Endometrium (tissue), 2 donors: ENCODE measurements around the gene CFTR.

Experiments
- FAIRE-seq: peaks from 2 replicates; lab custom pipeline; 2012; peaks lifted over from hg19 to GRCh38; lab: Jason Lieb, UNC
- donor health status: control.
- donor health status: control.

Gene CFTR

GRCh38 chr7:117590191-117590590 is 110.4 kb downstream of the CFTR start:
- FAIRE-seq = no peak

- FAIRE-seq = no peak
Observed at GRCh38 chr7:117592011-117592635, 112.3 kb downstream of the CFTR start.

GRCh38 chr7:117596134-117596533 is 116.3 kb downstream of the CFTR start:
- FAIRE-seq = no peak

DNA sequence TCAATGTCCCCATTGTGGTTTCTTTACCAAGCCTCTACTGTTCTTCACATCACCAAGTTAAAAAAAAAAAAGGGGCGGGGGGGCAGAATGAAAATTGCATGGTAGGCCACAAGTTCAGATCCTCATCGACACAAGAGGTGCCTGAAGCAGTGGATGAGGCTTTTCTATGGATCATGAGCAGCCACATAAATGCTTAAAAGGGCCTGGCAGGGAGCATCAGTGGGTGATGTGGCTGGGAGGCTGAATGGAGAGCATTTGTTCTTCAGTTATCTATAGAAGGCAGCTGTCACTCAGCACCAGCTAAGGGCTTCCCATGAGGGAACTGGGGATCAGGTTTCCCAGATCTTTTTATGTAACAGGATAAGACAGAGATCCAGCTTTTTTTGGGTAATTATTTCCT is 117.9 kb downstream of the CFTR start:
- FAIRE-seq = no peak

- no peak for FAIRE-seq
Observed at GRCh38 chr7:117600911-117601310, 121.1 kb downstream of the CFTR start.

- no peak for FAIRE-seq
Observed at GRCh38 chr7:117603627-117604026, 123.8 kb downstream of the CFTR start.

- no peak for FAIRE-seq
Observed at GRCh38 chr7:117605712-117606111, 125.9 kb downstream of the CFTR start.

DNA sequence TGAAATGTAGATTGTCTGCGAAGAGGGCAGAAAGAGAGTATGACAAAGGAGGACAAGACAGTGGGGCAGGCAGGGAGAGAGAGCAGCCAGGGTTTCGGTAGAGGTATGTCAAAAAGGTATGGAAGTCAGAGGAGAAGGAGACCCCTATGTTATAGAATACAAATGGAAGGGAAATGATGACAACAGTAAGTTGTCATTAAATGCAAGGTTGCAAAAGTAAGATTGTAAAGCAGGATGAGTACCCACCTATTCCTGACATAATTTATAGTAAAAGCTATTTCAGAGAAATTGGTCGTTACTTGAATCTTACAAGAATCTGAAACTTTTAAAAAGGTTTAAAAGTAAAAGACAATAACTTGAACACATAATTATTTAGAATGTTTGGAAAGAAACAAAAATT is 126.3 kb downstream of the CFTR start:
- no peak for FAIRE-seq

GRCh38 chr7:117610396-117610795 is 130.6 kb downstream of the CFTR start:
- no peak for FAIRE-seq

GRCh38 chr7:117612637-117613036 is 132.8 kb downstream of the CFTR start:
- no peak for FAIRE-seq

GRCh38 chr7:117616694-117617093 is 136.9 kb downstream of the CFTR start:
- FAIRE-seq = no peak

DNA sequence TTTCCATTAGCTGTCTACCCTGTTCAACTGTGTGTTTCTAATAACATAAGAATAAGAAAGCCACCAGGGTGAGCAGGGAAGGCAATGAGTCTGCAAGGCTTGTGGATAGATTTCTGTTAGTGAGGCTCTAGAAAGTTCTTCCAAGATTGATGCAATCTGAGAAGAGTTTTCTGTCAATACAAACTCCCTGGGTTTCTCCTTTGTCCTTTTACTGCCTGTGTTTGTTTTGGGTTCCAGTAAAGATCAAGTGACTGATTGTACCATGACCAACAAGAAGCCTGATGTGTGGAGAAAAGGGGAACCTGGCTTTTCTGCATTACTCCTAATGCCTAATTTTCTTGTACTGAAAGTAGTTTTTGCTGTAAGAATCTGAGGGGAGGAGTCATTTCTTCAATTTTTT is 139.9 kb downstream of the CFTR start:
- no peak for FAIRE-seq

DNA sequence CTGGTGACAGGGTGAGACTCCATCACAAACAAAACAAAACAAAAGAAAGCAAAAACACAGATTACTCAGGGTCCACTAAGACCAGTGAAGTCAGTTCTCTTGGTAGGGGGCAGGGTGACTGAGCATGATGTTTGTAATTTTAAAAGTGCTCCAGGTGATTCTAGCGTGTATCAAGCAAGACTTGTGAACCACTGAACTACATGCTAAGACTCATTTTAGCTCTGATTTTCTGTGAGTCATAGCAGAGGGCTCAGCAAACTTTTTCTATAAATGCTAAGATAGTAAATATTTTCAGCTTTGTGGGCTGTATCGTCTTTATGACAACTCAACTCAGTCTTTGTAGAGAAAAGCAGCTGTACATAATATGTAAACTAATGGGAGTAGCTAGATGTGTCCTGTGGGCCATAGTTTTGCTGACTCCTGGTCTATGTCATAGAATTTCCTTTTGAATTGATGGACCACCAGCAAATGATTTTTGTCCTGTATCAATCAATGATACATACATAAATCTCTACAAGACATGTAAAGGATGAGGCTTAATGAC is 141.3 kb downstream of the CFTR start:
- FAIRE-seq = no peak

DNA sequence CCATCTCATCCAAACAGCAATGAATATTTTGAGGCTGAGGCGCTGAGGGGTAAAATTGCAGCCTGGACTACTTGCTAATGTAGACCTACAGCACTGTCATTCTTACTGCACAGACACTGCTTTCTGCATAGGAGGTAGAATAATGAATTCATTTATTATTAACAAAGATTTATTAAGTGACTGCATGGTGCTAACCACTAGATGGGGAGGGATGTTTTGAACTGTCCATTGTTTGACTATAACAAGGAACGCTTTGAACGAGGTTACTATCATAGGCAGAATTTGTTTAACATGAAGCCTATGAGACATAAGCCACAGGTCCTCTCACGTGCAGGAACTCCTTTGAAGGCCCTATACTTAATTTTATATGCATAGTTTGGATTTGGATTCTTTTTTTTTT is 143.8 kb downstream of the CFTR start:
- no peak for FAIRE-seq

DNA sequence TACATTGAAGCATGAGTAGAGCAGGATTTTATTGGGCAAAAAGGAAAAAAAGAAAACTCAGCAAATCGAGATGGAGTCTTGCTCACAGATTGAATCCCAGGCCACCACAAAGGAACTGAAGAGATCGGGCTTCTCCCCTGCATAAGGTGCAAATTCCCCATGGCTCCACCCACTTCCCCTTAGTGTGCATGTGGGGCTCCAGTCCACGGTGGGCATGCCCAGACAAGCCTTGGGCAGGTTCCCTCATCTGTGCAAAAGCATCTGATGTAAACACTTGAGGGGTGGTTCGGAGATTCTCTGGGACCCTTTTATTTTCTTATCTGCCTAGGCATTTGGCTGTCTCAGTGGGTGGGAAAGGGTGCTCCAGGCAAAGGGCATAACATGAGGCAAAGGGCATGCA is 150.7 kb downstream of the CFTR start:
- FAIRE-seq = no peak

- no peak for FAIRE-seq
Observed at GRCh38 chr7:117630907-117631564, 151.2 kb downstream of the CFTR start.

DNA sequence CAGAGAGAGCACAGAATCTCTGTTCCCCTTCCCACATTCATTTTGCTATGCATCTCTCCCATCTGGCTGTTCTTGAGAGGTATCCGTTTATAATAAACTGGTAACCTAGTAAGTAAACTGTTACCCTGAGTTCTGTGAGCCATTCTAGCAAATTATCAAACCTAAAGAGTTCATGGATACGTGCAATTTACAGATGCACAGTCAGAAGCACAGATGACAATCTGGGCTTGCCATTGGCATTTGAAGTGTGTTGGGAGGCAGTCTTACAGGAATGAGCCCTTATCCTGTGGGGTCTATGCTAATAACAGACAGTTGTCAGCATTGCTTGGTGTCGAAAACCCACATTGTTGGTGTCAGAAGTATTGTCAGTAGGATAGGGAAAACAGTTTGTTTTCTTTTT is 151.8 kb downstream of the CFTR start:
- FAIRE-seq = no peak

DNA sequence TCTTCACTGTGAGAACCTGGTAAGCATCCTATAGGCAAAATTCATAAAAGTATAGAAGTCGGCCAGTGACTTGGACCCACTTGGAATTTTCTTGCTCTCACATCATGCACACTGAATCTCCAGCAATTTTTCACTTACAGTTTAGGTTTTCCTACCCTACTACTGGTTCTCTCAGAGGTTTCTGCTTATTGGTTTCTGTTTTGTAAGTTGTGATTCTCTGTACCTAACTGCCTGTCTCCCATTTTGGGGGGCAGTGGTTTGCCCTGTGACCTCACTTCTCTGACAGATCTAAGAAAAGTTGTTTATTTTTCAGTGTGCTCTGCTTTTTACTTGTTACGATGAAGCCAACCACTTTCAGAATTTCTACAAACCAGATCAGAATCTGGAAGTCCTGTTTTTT is 158.1 kb downstream of the CFTR start:
- FAIRE-seq = no peak

- FAIRE-seq = no peak
Observed at GRCh38 chr7:117639966-117640365, 160.1 kb downstream of the CFTR start.

GRCh38 chr7:117640465-117640864 is 160.6 kb downstream of the CFTR start:
- FAIRE-seq = no peak

DNA sequence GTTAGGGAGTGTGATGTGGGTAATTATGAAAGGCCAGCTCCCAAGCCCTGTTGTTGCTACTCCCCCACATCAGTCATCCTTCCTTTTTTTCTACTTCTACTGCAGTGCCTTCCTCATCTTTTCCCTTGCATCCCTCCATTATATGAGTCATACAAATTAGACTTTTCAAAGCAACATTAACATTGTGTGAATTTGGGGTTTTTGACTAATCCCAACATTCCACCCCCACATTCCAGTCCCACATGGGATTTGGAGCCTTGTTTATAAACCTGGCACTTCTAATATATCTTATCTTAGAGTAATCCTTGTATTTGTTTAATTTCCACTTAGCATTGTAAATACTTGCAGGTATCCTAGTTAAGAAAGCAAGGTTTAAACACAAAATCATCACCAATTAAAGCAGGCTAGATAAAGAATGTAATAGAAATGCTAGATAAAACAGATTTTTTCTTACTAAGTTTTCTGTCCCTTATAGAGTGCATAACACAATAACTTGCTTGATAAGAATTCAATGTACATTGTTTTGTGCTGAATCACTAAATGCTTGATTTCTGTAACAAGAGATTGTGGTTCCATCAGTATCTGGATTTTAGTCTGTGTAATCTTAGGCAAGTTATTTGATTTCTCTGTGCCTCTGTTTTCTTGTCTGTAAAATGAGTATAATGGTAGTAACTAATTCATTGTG is 165.8 kb downstream of the CFTR start:
- no peak for FAIRE-seq

GRCh38 chr7:117648203-117648866 is 168.5 kb downstream of the CFTR start:
- FAIRE-seq = no peak
